Fibroblast of lung (primary cell): ENCODE measurements around the gene ZNHIT6. TPM values are rescaled to one million over a fixed set of nuclear protein-coding genes. Genes with fewer than 3 reads are reported as not detected.
A peak's percentile ranks its signal among the peaks of the same experiment; 100 is the strongest.

Source experiments
- DNase-seq, 2 donors: peaks; one replicate each; pipeline versions ENCODE4 v3.0.0 to v3.0.0-alpha.2; 2010; ENCODE audit warnings: low read depth in 2 of 2
- H2AFZ ChIP-seq: 2 replicates; pipeline ENCODE4 v1.5.1; 2012; ENCODE audit warnings: low read length, control low read depth, inconsistent platforms
- H3K27ac ChIP-seq: 2 replicates; pipeline ENCODE4 v1.5.1; 2011; ENCODE audit warnings: low read length, control low read depth; ENCODE audit not compliant: insufficient read depth
- H3K27me3 ChIP-seq: 2 replicates; pipeline ENCODE4 v1.5.1; 2011; ENCODE audit warnings: mild to moderate bottlenecking, low read length; ENCODE audit not compliant: control insufficient read depth, insufficient read depth
- H3K36me3 ChIP-seq: 2 replicates; pipeline ENCODE4 v1.5.1; 2011; ENCODE audit warnings: low read length; ENCODE audit not compliant: control insufficient read depth, insufficient read depth
- H3K4me1 ChIP-seq: 2 replicates; pipeline ENCODE4 v1.5.1; 2011; ENCODE audit warnings: low read length; ENCODE audit not compliant: control insufficient read depth, insufficient read depth; ENCODE audit errors: extremely low read depth
- H3K4me2 ChIP-seq: 2 replicates; pipeline ENCODE4 v1.5.1; 2011; ENCODE audit warnings: low read length, control low read depth; ENCODE audit not compliant: insufficient read depth; ENCODE audit errors: extremely low read depth
- H3K4me3 ChIP-seq, 4 experiments: fragments of 200-600 bp in 1 of 4; sonication (generic) in 1 of 4; replicated peaks in 1 of 4; 2 replicates each; pipeline ENCODE4 v1.5.1; 2011 to 2016; ENCODE audit warnings: low read length in 4 of 4, low read depth in 3 of 4, mild to moderate bottlenecking in 3 of 4, control low read depth in 2 of 4, inconsistent platforms in 1 of 4, mixed read lengths in 1 of 4; ENCODE audit not compliant: insufficient read depth in 1 of 4; ENCODE audit errors: control extremely low read depth in 1 of 4
- H3K79me2 ChIP-seq: 2 replicates; pipeline ENCODE4 v1.5.1; 2012; ENCODE audit warnings: mild to moderate bottlenecking, low read length, inconsistent platforms; ENCODE audit not compliant: control insufficient read depth, insufficient read depth
- H3K9ac ChIP-seq: 2 replicates; pipeline ENCODE4 v1.5.1; 2011; ENCODE audit warnings: mild to moderate bottlenecking, low read length, control low read depth; ENCODE audit not compliant: insufficient read depth
- H3K9me3 ChIP-seq: 2 replicates; pipeline ENCODE4 v1.5.1; 2012; ENCODE audit warnings: low read depth, low read length; ENCODE audit not compliant: control insufficient read depth, insufficient read depth
- H4K20me1 ChIP-seq: 2 replicates; pipeline ENCODE4 v1.5.1; 2011; ENCODE audit warnings: low read length; ENCODE audit not compliant: control insufficient read depth, insufficient read depth; ENCODE audit errors: extremely low read depth
- EZH2 ChIP-seq: IDR thresholded peaks from 2 replicates; pipeline ENCODE4 v1.5.1; 2012; ENCODE audit warnings: low read length, control low read depth, mild to moderate bottlenecking; ENCODE audit errors: missing control alignments
- polyA plus RNA-seq, 2 donors: library from polyadenylated mRNA; depleted of rRNA in 1 of 2; stranded (reverse) in 1 of 2; unstranded in 1 of 2; fragments of >200 nt; gene quantifications; 2 replicates each; pipeline ENCODE4 v1.2.1, GENCODE V29; 2011 to 2012; ENCODE audit warnings: missing spikeins in 1 of 2
- total RNA-seq: library from RNA; depleted of rRNA; stranded (reverse); fragments of >200 nt; gene quantifications from 2 replicates; pipeline ENCODE4 v1.2.1, GENCODE V29; 2014
- TF ChIP-seq, protein P1 (sequence below), 2 donors: IDR thresholded peaks in 1 of 2; conservative IDR thresholded peaks in 1 of 2; 1 replicate in 1 of 2; 2 replicates in 1 of 2; pipeline ENCODE4 v1.5.1; 2011 to 2012; ENCODE audit warnings: low read length in 2 of 2, control low read depth in 1 of 2, inconsistent platforms in 1 of 2, low read depth in 1 of 2, mild to moderate bottlenecking in 1 of 2

ZNHIT6 gene
- total and polyA plus RNA-seq, 2 donors (not counting 1 experiment from before 2014, with no cell fraction given): 14.3 to 15.5 TPM

- no peaks in the 10 kb centered on the region for H3K79me2 ChIP-seq
- H3K4me3 ChIP-seq: no peak overlapping the region
- H3K4me2 ChIP-seq: peak overlapping the region; percentile 2
- H3K4me1 ChIP-seq: peaks cover 7% of the 10 kb centered on the region
- H3K9me3 ChIP-seq: no peaks in the 10 kb centered on the region
- TF ChIP-seq, protein P1, sequence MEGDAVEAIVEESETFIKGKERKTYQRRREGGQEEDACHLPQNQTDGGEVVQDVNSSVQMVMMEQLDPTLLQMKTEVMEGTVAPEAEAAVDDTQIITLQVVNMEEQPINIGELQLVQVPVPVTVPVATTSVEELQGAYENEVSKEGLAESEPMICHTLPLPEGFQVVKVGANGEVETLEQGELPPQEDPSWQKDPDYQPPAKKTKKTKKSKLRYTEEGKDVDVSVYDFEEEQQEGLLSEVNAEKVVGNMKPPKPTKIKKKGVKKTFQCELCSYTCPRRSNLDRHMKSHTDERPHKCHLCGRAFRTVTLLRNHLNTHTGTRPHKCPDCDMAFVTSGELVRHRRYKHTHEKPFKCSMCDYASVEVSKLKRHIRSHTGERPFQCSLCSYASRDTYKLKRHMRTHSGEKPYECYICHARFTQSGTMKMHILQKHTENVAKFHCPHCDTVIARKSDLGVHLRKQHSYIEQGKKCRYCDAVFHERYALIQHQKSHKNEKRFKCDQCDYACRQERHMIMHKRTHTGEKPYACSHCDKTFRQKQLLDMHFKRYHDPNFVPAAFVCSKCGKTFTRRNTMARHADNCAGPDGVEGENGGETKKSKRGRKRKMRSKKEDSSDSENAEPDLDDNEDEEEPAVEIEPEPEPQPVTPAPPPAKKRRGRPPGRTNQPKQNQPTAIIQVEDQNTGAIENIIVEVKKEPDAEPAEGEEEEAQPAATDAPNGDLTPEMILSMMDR (conservative IDR thresholded peaks at IDR 0.05 in 1 of 2, IDR thresholded peaks at IDR 0.05 in 1 of 2; ENCODE audit: low read depth in 1 of 2, low read length in 2 of 2): no peak
- no peak for TF ChIP-seq EZH2
- H3K9ac ChIP-seq: no peak overlapping the region
- peak; percentile 89 to 98 for DNase-seq
- H2AFZ ChIP-seq: no peak overlapping the region
- H4K20me1 ChIP-seq: no peaks in the 10 kb centered on the region
- H3K27me3 ChIP-seq: no peaks in the 10 kb centered on the region
- no peaks in the 10 kb centered on the region for H3K36me3 ChIP-seq
- peak overlapping the region; percentile 55 for H3K27ac ChIP-seq
These were observed 85.2 kb downstream of the ZNHIT6 start for GRCh38 chr1:85623061-85623471.

DNA sequence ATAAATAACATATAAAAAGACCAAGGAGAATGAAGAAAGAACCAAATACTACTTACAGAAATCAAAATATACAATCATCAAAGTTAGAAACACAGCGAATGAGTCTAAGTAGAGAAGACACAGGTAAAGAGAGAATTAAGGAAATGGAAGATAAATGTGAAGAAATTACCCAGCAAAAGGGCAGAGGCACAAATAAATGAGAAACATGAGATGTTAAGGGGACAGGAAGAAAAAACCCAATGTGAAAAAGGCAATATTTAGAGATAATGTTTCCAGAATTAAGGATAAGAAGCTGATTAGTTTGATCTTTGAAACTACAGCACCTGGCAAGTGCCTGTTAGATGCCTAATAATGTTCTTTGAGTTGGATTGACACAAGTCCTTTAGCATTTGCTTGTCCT, 86.8 kb downstream of the ZNHIT6 start:
- Histone ChIP-seq H3K4me2 (no peak overlapping the region), H3K79me2 (no peaks in the 10 kb centered on the region), H3K9ac (no peak overlapping the region), H3K9me3 (no peaks in the 10 kb centered on the region), H4K20me1 (no peaks in the 10 kb centered on the region), H3K4me3 (no peak overlapping the region), H3K36me3 (no peaks in the 10 kb centered on the region), H3K27me3 (no peaks in the 10 kb centered on the region), H2AFZ (no peak overlapping the region), H3K27ac (no peak overlapping the region), H3K4me1 (peaks cover 2% of the 10 kb centered on the region)
- TF ChIP-seq, protein P1 (conservative IDR thresholded peaks at IDR 0.05 in 1 of 2, IDR thresholded peaks at IDR 0.05 in 1 of 2; ENCODE audit: low read depth in 1 of 2, low read length in 2 of 2): no peak
- TF ChIP-seq EZH2: no peak
- DNase-seq: no peak

DNA sequence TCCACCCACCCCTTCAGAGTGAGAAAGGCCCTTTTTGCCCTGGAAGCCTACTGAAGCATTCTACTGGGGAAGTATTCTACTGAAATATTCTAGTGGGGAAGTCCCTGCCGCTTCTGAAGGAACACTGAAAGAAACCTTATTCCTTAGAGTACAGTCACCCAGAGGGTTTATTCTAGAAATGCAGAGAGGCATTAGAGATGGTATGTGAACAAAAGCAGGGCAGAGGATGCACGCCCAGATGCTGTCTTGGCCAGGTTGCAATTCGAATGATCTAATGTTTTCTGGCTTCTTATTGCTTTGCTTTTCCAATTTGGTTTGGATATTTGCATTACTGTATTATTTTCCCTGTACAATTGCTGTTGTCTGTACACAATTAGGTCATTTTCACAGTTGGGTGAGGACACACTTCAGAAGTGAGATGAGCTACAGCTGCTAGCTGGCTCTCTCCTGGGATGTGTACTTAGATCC, 90.6 kb downstream of the ZNHIT6 start:
- Histone ChIP-seq H3K9me3 (no peaks in the 10 kb centered on the region), H3K27me3 (no peaks in the 10 kb centered on the region), H3K36me3 (no peaks in the 10 kb centered on the region), H4K20me1 (no peaks in the 10 kb centered on the region), H3K79me2 (no peaks in the 10 kb centered on the region), H2AFZ (no peak overlapping the region), H3K27ac (no peak overlapping the region), H3K4me1 (peaks cover 6% of the 10 kb centered on the region), H3K9ac (no peak overlapping the region), H3K4me2 (no peak overlapping the region), H3K4me3 (no peak overlapping the region)
- TF ChIP-seq, protein P1 (conservative IDR thresholded peaks at IDR 0.05 in 1 of 2, IDR thresholded peaks at IDR 0.05 in 1 of 2; ENCODE audit: low read depth in 1 of 2, low read length in 2 of 2): no peak
- no peak for TF ChIP-seq EZH2
- peak; percentile 6 to 76 for DNase-seq
